ENCODE data around the gene TOR1B. TPM values are rescaled to one million over a fixed set of nuclear protein-coding genes. Genes with fewer than 3 reads are reported as not detected.

TOR1B gene
- total and polyA plus RNA-seq, 2 donors (not counting 1 experiment from before 2014, with no cell fraction given) = 13.3 to 17.4 TPM

DNA sequence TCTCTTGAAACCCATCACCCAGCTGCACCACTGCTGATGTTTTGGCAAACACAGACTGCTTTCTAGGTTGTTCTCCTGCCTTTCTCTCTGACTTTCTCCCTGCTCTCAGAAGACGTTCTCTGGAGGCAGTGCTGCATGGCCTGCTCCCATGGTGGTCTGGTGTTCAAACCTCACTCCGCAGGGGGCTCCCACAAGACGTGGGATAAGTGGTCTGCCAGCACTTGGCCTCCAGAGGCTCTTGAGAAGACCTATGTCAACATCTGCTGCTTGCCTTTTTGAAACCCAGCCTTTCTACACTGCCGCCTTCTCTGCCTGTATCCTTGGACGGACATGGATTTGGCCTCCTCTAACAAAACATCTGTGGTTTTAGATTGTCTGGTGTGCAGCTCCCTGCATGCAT is 48.8 kb downstream of the TOR1B start:
- no peak overlapping the region for H2AFZ ChIP-seq (ENCODE audit: insufficient read depth, low read depth, low read length, poor library complexity, severe bottlenecking)
- no peak overlapping the region for H3K4me3 ChIP-seq (ENCODE audit: control extremely low read depth in 1 of 5, extremely low read depth in 1 of 5, insufficient read depth in 1 of 5, low read depth in 2 of 5, low read length in 4 of 5)
- no peak overlapping the region for H3K9ac ChIP-seq (ENCODE audit: low read length)
- no peaks in the 10 kb centered on the region for H4K20me1 ChIP-seq (ENCODE audit: control insufficient read depth, insufficient read depth, low read length, poor library complexity, severe bottlenecking)
- intact Hi-C loops (cut with micrococcal nuclease) = no loop called here
- no peak for ATAC-seq (ENCODE audit: low read depth)
- H3K79me2 ChIP-seq (ENCODE audit: control insufficient read depth, insufficient read depth, low read length) = peaks cover 32% of the 10 kb centered on the region
- H3K9me3 Mint-ChIP-seq (ENCODE audit: insufficient read depth) = no peaks in the 10 kb centered on the region
- no peak overlapping the region for H3K27ac ChIP-seq (ENCODE audit: low read length in 2 of 2)
- CTCF ChIA-PET = no interaction called here
- no peaks in the 10 kb centered on the region for H3K4me1 ChIP-seq (ENCODE audit: control insufficient read depth in 2 of 2, insufficient read depth in 2 of 2, low read length in 2 of 2)
- TF ChIP-seq, protein P1, sequence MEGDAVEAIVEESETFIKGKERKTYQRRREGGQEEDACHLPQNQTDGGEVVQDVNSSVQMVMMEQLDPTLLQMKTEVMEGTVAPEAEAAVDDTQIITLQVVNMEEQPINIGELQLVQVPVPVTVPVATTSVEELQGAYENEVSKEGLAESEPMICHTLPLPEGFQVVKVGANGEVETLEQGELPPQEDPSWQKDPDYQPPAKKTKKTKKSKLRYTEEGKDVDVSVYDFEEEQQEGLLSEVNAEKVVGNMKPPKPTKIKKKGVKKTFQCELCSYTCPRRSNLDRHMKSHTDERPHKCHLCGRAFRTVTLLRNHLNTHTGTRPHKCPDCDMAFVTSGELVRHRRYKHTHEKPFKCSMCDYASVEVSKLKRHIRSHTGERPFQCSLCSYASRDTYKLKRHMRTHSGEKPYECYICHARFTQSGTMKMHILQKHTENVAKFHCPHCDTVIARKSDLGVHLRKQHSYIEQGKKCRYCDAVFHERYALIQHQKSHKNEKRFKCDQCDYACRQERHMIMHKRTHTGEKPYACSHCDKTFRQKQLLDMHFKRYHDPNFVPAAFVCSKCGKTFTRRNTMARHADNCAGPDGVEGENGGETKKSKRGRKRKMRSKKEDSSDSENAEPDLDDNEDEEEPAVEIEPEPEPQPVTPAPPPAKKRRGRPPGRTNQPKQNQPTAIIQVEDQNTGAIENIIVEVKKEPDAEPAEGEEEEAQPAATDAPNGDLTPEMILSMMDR (IDR thresholded peaks at IDR 0.05) = no peak
- TF ChIP-seq EZH2 (IDR thresholded peaks at IDR 0.05; ENCODE audit: borderline replicate concordance, insufficient read depth, low read depth, low read length, poor library complexity, severe bottlenecking) = no peak
- DNase-seq = no peak
- WGBS (ENCODE audit: insufficient coverage) = 94% methylated on average over 5 of the region's 5 CpGs
- no peaks in the 10 kb centered on the region for H3K9me3 ChIP-seq (ENCODE audit: control extremely low read depth in 1 of 3, control insufficient read depth in 2 of 3, insufficient read depth in 1 of 3, low read length in 2 of 3)
- H3K4me3 Mint-ChIP-seq = no peak overlapping the region
- H3K27me3 ChIP-seq (replicated peaks in 1 of 4; ENCODE audit: control extremely low read depth in 1 of 4, control insufficient read depth in 3 of 4, insufficient read depth in 4 of 4, low read length in 3 of 4) = no peaks in the 10 kb centered on the region
- no peaks in the 10 kb centered on the region for H3K4me1 Mint-ChIP-seq
- H3K27me3 Mint-ChIP-seq = no peaks in the 10 kb centered on the region
- H3K27ac Mint-ChIP-seq = no peak overlapping the region
- H3K36me3 ChIP-seq (replicated peaks in 1 of 2; ENCODE audit: control extremely low read depth in 1 of 2, control insufficient read depth in 1 of 2, extremely low read depth in 1 of 2, insufficient read depth in 2 of 2, low read length in 1 of 2) = peaks cover 0 to 56% of the 10 kb centered on the region in 2 experiments
- POLR2A ChIA-PET = no interaction called here
- no peak overlapping the region for H3K4me2 ChIP-seq (replicated peaks; ENCODE audit: low read depth, low read length, poor library complexity, severe bottlenecking)

DNA sequence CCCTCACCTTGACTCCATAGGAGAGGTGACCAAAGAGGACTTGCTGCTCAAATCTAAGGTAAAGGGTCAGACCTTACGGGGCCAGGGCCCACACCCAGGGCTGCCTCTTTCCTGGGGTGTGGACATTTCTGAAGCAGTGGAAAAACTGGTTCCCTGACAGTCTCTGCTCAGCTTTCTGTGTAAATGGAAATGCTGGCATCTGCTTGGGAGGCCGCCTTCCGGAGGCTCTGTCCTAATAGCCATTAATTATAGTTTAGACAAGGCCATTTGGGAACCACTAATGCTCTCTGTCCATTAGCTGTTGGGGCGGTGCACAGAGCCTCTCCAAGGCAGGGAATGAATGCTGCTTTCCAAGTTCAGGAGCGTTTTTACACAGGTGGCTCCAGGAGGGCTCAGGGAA is 49.6 kb downstream of the TOR1B start:
- Histone ChIP-seq H3K4me3 (ENCODE audit: control extremely low read depth in 1 of 5, extremely low read depth in 1 of 5, insufficient read depth in 1 of 5, low read depth in 2 of 5, low read length in 4 of 5) (no peak overlapping the region), H3K4me1 (ENCODE audit: control insufficient read depth in 2 of 2, insufficient read depth in 2 of 2, low read length in 2 of 2) (no peaks in the 10 kb centered on the region), H2AFZ (ENCODE audit: insufficient read depth, low read depth, low read length, poor library complexity, severe bottlenecking) (no peak overlapping the region), H3K27me3 (replicated peaks in 1 of 4; ENCODE audit: control extremely low read depth in 1 of 4, control insufficient read depth in 3 of 4, insufficient read depth in 4 of 4, low read length in 3 of 4) (no peaks in the 10 kb centered on the region), H3K79me2 (ENCODE audit: control insufficient read depth, insufficient read depth, low read length) (peaks cover 25% of the 10 kb centered on the region), H3K9ac (ENCODE audit: low read length) (no peak overlapping the region), H3K27ac (ENCODE audit: low read length in 2 of 2) (no peak overlapping the region), H3K9me3 (ENCODE audit: control extremely low read depth in 1 of 3, control insufficient read depth in 2 of 3, insufficient read depth in 1 of 3, low read length in 2 of 3) (no peaks in the 10 kb centered on the region), H4K20me1 (ENCODE audit: control insufficient read depth, insufficient read depth, low read length, poor library complexity, severe bottlenecking) (no peaks in the 10 kb centered on the region), H3K36me3 (replicated peaks in 1 of 2; ENCODE audit: control extremely low read depth in 1 of 2, control insufficient read depth in 1 of 2, extremely low read depth in 1 of 2, insufficient read depth in 2 of 2, low read length in 1 of 2) (peaks cover 0 to 61% of the 10 kb centered on the region in 2 experiments), H3K4me2 (replicated peaks; ENCODE audit: low read depth, low read length, poor library complexity, severe bottlenecking) (no peak overlapping the region)
- ChIA-PET CTCF (no interaction called here), POLR2A (no interaction called here)
- TF ChIP-seq, protein P1 (IDR thresholded peaks at IDR 0.05) = no peak
- TF ChIP-seq EZH2 (IDR thresholded peaks at IDR 0.05; ENCODE audit: borderline replicate concordance, insufficient read depth, low read depth, low read length, poor library complexity, severe bottlenecking) = no peak
- no peak overlapping the region for H3K27ac Mint-ChIP-seq
- no peaks in the 10 kb centered on the region for H3K27me3 Mint-ChIP-seq
- intact Hi-C loops (cut with micrococcal nuclease) = no loop called here
- H3K4me1 Mint-ChIP-seq = no peaks in the 10 kb centered on the region
- no peaks in the 10 kb centered on the region for H3K9me3 Mint-ChIP-seq (ENCODE audit: insufficient read depth)
- DNase-seq = no peak
- ATAC-seq (ENCODE audit: low read depth) = no peak
- WGBS (ENCODE audit: insufficient coverage) = 78% methylated on average over 5 of the region's 5 CpGs
- no peak overlapping the region for H3K4me3 Mint-ChIP-seq
